GM12878 (cell line): Measurements from ENCODE around the gene LIM2.

ENCODE experiments used
- CTCF ChIP-seq, 3 experiments: IDR thresholded peaks in 2 of 3; conservative IDR thresholded peaks in 1 of 3; 2 replicates each; pipeline ENCODE4 v1.5.1; 2011; ENCODE audit warnings: low read depth in 3 of 3, low read length in 3 of 3, mild to moderate bottlenecking in 3 of 3, control low read depth in 2 of 3, moderate library complexity in 2 of 3, inconsistent platforms in 1 of 3, mixed read lengths in 1 of 3; ENCODE audit not compliant: control insufficient read depth in 2 of 3, insufficient read depth in 1 of 3; ENCODE audit errors: extremely low read depth in 1 of 3
- POLR2A ChIP-seq: IDR thresholded peaks from 2 replicates; pipeline ENCODE4 v1.6.1; 2011; ENCODE audit warnings: low read depth, mild to moderate bottlenecking, low read length
- PRDM15 ChIP-seq: fragments of 450-650 bp; formaldehyde crosslinking; IDR thresholded peaks from 2 replicates; pipeline ENCODE4 v1.4.0; 2020; ENCODE audit warnings: mild to moderate bottlenecking, moderate library complexity
- RAD21 ChIP-seq: IDR thresholded peaks from 2 replicates; pipeline ENCODE4 v1.6.1; 2011; ENCODE audit warnings: mild to moderate bottlenecking, low read depth, low read length, moderate library complexity; ENCODE audit not compliant: insufficient read depth
- RFX5 ChIP-seq: IDR thresholded peaks from 2 replicates; pipeline ENCODE4 v1.6.1; 2011; ENCODE audit warnings: low read depth, low read length, improper control_type of control experiment
- SIN3A ChIP-seq: IDR thresholded peaks from 2 replicates; pipeline ENCODE4 v1.6.1; 2012; ENCODE audit warnings: low read depth, low read length, improper control_type of control experiment
- ZBTB33 ChIP-seq: fragments of 450-650 bp; IDR thresholded peaks from 2 replicates; pipeline ENCODE4 v1.6.1; 2017; ENCODE audit warnings: mild to moderate bottlenecking

- TF ChIP-seq CTCF (IDR thresholded peaks at IDR 0.05 in 2 of 3, conservative IDR thresholded peaks at IDR 0.05 in 1 of 3; ENCODE audit: control insufficient read depth in 2 of 3, extremely low read depth in 1 of 3, insufficient read depth in 1 of 3, low read depth in 3 of 3, low read length in 3 of 3): no peak
- no peak for TF ChIP-seq PRDM15 (CRISPR knock-in tag)
- no peak for TF ChIP-seq POLR2A
- no peak for TF ChIP-seq RAD21
- TF ChIP-seq RFX5: no peak
- no peak for TF ChIP-seq ZBTB33
- TF ChIP-seq SIN3A: no peak
Observed at GRCh38 chr19:51337861-51338562, 49.8 kb downstream of the LIM2 start.
